Fibroblast of lung (primary cell): Measurements from ENCODE around the gene KIRREL3.

Experiments used
- CTCF ChIP-seq, 2 donors: IDR thresholded peaks in 1 of 2; conservative IDR thresholded peaks in 1 of 2; 1 replicate in 1 of 2; 2 replicates in 1 of 2; pipeline ENCODE4 v1.5.1; 2011 to 2012; ENCODE audit warnings: low read length in 2 of 2, control low read depth in 1 of 2, inconsistent platforms in 1 of 2, low read depth in 1 of 2, mild to moderate bottlenecking in 1 of 2
- EZH2 ChIP-seq: IDR thresholded peaks from 2 replicates; pipeline ENCODE4 v1.5.1; 2012; ENCODE audit warnings: low read length, control low read depth, mild to moderate bottlenecking; ENCODE audit errors: missing control alignments

DNA sequence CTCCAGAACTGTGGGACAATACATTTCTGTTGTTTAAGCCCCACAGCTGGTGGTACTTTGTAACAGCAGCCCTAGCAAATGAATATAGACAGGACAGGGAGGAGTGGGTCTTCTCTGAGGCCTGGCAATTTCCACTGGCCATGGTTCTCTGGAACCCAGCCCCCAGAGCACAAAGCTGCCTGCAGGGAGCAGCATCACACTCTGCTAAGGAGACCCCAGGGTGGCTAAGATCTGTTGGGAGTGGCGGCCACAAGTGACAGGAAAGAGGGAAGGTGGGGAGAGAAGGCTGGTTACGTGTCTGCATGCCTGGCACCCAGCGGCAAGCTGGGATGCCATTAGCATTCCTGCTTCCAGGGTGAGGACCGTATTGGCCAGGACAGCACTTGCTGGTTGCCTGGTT is 433.2 kb downstream of the KIRREL3 start:
- TF ChIP-seq CTCF (conservative IDR thresholded peaks at IDR 0.05 in 1 of 2, IDR thresholded peaks at IDR 0.05 in 1 of 2; ENCODE audit: low read depth in 1 of 2, low read length in 2 of 2): no peak
- no peak for TF ChIP-seq EZH2
